Activated B cell treated with CpG ODN at 0.5 μM for 24 hours (primary cell): ENCODE results near the gene CFAP58. TPM values are rescaled to one million over a fixed set of nuclear protein-coding genes. Genes with fewer than 3 reads are reported as not detected.
A peak's percentile ranks its signal among the peaks of the same experiment; 100 is the strongest.

Experiments
- ATAC-seq: fragments of 200-7000 bp; cut with Tn5 transposase; one replicate; pipeline ENCODE4 v1.10.0; 2021; ENCODE audit warnings: low read depth, mild to moderate bottlenecking, moderate library complexity
- CTCF ChIA-PET: fragments of 350-600 bp; sonication (Branson Sonifier 250); formaldehyde crosslinking; loops from one replicate; lab custom pipeline; 2021; ENCODE audit warnings: antibody characterized with exemption; lab: Charles Lee
- POLR2A ChIA-PET: fragments of 350-600 bp; sonication (Branson Sonifier 250); formaldehyde crosslinking; loops from one replicate; lab custom pipeline; 2021; ENCODE audit warnings: antibody characterized with exemption; lab: Charles Lee
- DNase-seq: peaks from one replicate; pipeline ENCODE4 v3.0.0; 2022
- H3K27ac Mint-ChIP-seq: one replicate; pipeline ENCODE4 v1.8.0; 2020; ENCODE audit warnings: mixed read lengths
- H3K27me3 Mint-ChIP-seq: one replicate; pipeline ENCODE4 v1.8.0; 2021; ENCODE audit warnings: mixed read lengths
- H3K36me3 Mint-ChIP-seq: one replicate; pipeline ENCODE4 v1.8.0; 2021; ENCODE audit warnings: low read depth, mixed read lengths
- H3K4me1 Mint-ChIP-seq: one replicate; pipeline ENCODE4 v1.8.0; 2021; ENCODE audit warnings: mixed read lengths
- H3K4me3 Mint-ChIP-seq: one replicate; pipeline ENCODE4 v1.8.0; 2020; ENCODE audit warnings: mild to moderate bottlenecking, mixed read lengths
- H3K9me3 Mint-ChIP-seq: one replicate; pipeline ENCODE4 v1.8.0; 2020; ENCODE audit warnings: mixed read lengths
- CTCF ChIP-seq: fragments of 200-600 bp; IDR thresholded peaks from one replicate; pipeline ENCODE4 v1.8.0; 2022; ENCODE audit warnings: antibody characterized with exemption, mild to moderate bottlenecking
- intact Hi-C: fragments of 100-400 bp; cut with micrococcal nuclease; formaldehyde crosslinking; loops from one replicate; pipeline ENCODE4 v1.15.1; 2024
- total RNA-seq: library from RNA; stranded (reverse); gene quantifications from 2 replicates; pipeline ENCODE4 v1.2.3, GENCODE V29; 2022

The CFAP58 gene
- total RNA-seq, 1 donor from 2014 or later = not detected

- no peaks in the 10 kb centered on the region for H3K27me3 Mint-ChIP-seq
- H3K27ac Mint-ChIP-seq = peak overlapping the region; percentile 72
- POLR2A ChIA-PET = no interaction called here
- peaks cover 95% of the 10 kb centered on the region for H3K4me1 Mint-ChIP-seq
- peaks cover 28% of the 10 kb centered on the region for H3K36me3 Mint-ChIP-seq
- intact Hi-C loops = loop anchor here (2.0 kb wide), 1 partner anchor 22 kb away; no protein-coding TSS in a partner anchor
- no peak overlapping the region for H3K4me3 Mint-ChIP-seq
- ATAC-seq (no peak), DNase-seq (no peak)
- CTCF ChIA-PET = interaction anchor here (1.3 to 1.6 kb wide), 2 partner anchors 19 to 25 kb away, joined by 3 to 4 read pairs; no protein-coding TSS in a partner anchor
- no peaks in the 10 kb centered on the region for H3K9me3 Mint-ChIP-seq
- TF ChIP-seq CTCF = no peak
Observed at GRCh38 chr10:104330168-104331110, 23.2 kb upstream of the CFAP58 start.

GRCh38 chr10:104331208-104331838, 22.3 kb upstream of the CFAP58 start:
- peaks cover 22% of the 10 kb centered on the region for H3K36me3 Mint-ChIP-seq
- peak overlapping the region; percentile 69 for H3K27ac Mint-ChIP-seq
- ATAC-seq (no peak), DNase-seq (no peak)
- no peaks in the 10 kb centered on the region for H3K27me3 Mint-ChIP-seq
- no peak for TF ChIP-seq CTCF
- H3K4me1 Mint-ChIP-seq = peaks cover 95% of the 10 kb centered on the region
- CTCF ChIA-PET = no interaction called here
- intact Hi-C loops = loop anchor here (2.0 kb wide), 1 partner anchor 23 kb away; no protein-coding TSS in a partner anchor
- H3K4me3 Mint-ChIP-seq = peak overlapping the region; percentile 15
- POLR2A ChIA-PET = no interaction called here
- no peaks in the 10 kb centered on the region for H3K9me3 Mint-ChIP-seq

GRCh38 chr10:104332243-104333031, 21.2 kb upstream of the CFAP58 start:
- no peak for DNase-seq
- H3K27me3 Mint-ChIP-seq = no peaks in the 10 kb centered on the region
- POLR2A ChIA-PET = no interaction called here
- CTCF ChIA-PET = no interaction called here
- ATAC-seq = no peak
- H3K9me3 Mint-ChIP-seq = no peaks in the 10 kb centered on the region
- H3K27ac Mint-ChIP-seq = peak overlapping the region; percentile 20
- no peak for TF ChIP-seq CTCF
- H3K4me3 Mint-ChIP-seq = no peak overlapping the region
- intact Hi-C loops = no loop called here
- peaks cover 19% of the 10 kb centered on the region for H3K36me3 Mint-ChIP-seq
- peaks cover 92% of the 10 kb centered on the region for H3K4me1 Mint-ChIP-seq

- H3K27me3 Mint-ChIP-seq = no peaks in the 10 kb centered on the region
- ATAC-seq (no peak), DNase-seq (no peak)
- H3K4me3 Mint-ChIP-seq = no peak overlapping the region
- CTCF ChIA-PET = no interaction called here
- POLR2A ChIA-PET = no interaction called here
- peaks cover 86% of the 10 kb centered on the region for H3K4me1 Mint-ChIP-seq
- H3K27ac Mint-ChIP-seq = peak overlapping the region; percentile 20
- H3K36me3 Mint-ChIP-seq = peaks cover 21% of the 10 kb centered on the region
- intact Hi-C loops = no loop called here
- H3K9me3 Mint-ChIP-seq = no peaks in the 10 kb centered on the region
- no peak for TF ChIP-seq CTCF
Observed at GRCh38 chr10:104333032-104333727, 20.5 kb upstream of the CFAP58 start.
